ENCODE measurements around the gene PIAS2. TPM values are rescaled to one million over a fixed set of nuclear protein-coding genes. Genes with fewer than 3 reads are reported as not detected.
A peak's percentile ranks its signal among the peaks of the same experiment; 100 is the strongest.

The PIAS2 gene
- total RNA-seq, 2 donors from 2014 or later, result 20.7 to 33.2 TPM

DNA sequence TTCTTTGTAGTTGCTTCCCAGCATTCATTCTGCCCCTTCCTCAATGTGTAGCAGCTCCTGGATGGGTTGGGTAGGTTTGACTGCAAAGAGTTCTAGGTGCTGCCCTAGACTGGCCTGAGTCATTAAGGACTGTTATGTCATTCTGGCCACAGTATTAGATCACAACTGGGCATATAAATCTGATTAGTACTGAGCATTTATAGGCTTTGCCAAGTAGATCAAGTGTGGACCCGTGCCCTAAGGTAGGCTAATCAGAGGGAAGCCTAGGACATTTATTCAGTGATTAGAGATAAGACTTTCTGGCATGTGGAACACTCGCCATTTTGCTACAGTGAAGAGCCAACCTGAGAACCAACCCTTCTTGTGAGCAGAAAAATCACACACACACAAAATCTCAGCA, 2.8 kb upstream of the PIAS2 start:
- Mint-ChIP-seq H3K36me3 (ENCODE audit: low read depth) (no peaks in the 10 kb centered on the region), H3K27ac (no peak overlapping the region), H3K4me1 (peaks cover 20% of the 10 kb centered on the region), H3K27me3 (no peaks in the 10 kb centered on the region), H3K4me3 (no peak overlapping the region)
- no peak for ATAC-seq
- DNase-seq, result no peak
- H3K9me3 ChIP-seq (ENCODE audit: control insufficient read depth, low read length, poor library complexity, severe bottlenecking), result no peaks in the 10 kb centered on the region

DNA sequence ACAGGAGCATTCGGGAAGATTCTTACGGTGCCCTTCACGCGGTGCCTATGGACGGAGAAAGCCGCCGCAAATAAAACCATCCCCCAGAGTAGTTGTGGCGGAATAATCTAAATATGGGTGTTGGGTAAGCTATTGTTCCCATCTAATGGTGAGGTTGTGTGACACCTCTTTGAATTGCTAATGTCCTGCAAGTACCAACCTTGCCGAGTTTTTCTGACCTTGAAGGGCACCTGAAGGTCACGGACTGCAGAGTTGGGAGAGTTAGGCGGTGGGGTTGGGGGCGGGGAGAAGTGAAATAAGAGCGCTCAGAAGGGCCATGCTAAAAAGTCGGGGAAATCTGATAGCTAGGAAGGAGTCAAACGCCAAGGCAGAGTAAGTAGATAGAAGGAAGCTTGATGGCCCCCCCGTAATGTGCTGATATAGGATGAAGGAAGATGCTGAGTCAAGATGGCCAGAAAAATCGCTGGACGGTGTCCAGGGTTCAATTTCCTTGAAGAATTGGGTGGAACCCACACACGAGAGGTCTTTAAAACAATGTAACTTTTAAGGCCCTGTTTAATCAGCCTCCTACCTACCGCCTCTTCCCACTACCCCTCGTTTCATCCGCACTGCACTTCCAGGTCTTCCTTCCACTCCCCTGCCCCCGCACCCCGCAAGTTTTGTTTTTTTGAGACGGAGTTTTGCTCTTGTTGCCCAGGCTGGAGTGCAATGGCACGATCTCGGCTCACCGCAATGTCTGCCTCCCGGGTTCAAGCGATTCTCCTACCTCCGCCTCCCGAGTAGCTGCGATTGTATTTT, 695 bp upstream of the PIAS2 start:
- Mint-ChIP-seq H3K4me3 (peak overlapping the region; percentile 88), H3K27ac (peak overlapping the region; percentile 79), H3K27me3 (no peaks in the 10 kb centered on the region), H3K4me1 (peaks cover 32% of the 10 kb centered on the region), H3K36me3 (ENCODE audit: low read depth) (no peaks in the 10 kb centered on the region)
- no peak for DNase-seq
- H3K9me3 ChIP-seq (ENCODE audit: control insufficient read depth, low read length, poor library complexity, severe bottlenecking), result no peaks in the 10 kb centered on the region
- peak; percentile 22 for ATAC-seq

DNA sequence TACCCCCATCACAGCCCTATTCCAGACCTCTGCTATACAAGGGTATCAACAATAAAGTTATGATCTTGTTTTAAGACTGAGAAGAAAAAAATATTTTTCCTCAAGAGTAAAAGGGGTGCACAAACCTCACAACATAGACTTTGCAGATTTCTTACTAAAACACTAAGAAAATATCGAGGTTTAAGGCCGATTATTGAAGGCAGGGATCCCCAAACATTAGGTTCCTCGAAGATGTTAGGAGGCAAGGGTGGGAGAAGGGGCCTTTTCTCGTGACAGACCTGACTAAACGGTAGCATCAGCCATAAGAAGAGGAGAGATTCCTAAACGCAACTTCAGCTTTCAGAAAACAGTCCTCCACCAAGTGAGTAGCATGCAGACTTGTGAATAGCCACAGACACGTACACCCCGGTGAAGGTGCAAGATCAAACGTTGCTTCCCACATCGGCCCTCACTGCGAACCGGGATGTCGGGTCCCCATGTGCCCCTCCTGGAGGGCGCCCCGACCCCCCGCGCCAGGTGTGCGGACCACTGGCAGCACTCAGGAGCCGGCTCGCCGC, 678 bp downstream of the PIAS2 start:
- DNase-seq (no peak), ATAC-seq (peak; percentile 48)
- no peaks in the 10 kb centered on the region for H3K9me3 ChIP-seq (ENCODE audit: control insufficient read depth, low read length, poor library complexity, severe bottlenecking)
- H3K4me1 Mint-ChIP-seq, result peaks cover 32% of the 10 kb centered on the region
- no peaks in the 10 kb centered on the region for H3K27me3 Mint-ChIP-seq
- no peaks in the 10 kb centered on the region for H3K36me3 Mint-ChIP-seq (ENCODE audit: low read depth)
- H3K27ac Mint-ChIP-seq, result peak overlapping the region; percentile 86
- H3K4me3 Mint-ChIP-seq, result peak overlapping the region; percentile 88

DNA sequence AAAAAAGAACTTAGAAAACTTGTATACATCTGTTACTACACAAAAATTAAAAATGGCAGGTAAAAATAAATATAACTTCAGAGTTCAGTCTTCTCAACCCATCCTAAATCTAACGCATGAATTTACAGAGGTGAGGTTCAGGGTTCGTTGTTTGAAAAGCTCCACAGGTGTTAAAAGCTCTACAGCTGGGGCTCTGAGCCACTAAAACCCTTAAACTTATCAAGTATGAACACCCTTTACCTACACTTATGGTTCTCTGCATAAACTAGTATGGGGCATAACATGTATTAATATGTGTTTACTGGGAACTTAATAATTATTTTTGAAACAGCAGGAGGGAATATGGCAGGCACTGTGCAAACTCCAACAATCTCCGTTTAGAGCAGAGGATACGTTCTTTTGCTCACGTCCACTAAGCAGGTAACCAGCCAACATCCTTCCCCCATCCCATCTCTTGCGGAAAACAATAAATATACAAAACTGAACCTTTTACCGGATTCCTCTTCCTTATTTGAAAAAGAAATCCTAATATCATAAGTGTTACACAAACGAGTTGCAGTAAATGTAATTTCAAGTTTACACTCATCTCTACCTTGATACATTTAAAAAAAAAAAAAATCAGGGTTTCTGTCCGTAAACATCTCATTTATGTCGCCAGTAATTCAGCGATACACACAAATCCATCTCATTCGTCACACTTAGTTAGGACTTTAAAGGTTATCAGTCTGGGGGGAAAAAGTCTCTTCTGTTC, 1.3 kb downstream of the PIAS2 start:
- Mint-ChIP-seq H3K27me3 (no peaks in the 10 kb centered on the region), H3K27ac (peak overlapping the region; percentile 86), H3K36me3 (ENCODE audit: low read depth) (no peaks in the 10 kb centered on the region), H3K4me1 (peaks cover 32% of the 10 kb centered on the region), H3K4me3 (peak overlapping the region; percentile 88)
- no peaks in the 10 kb centered on the region for H3K9me3 ChIP-seq (ENCODE audit: control insufficient read depth, low read length, poor library complexity, severe bottlenecking)
- DNase-seq (no peak), ATAC-seq (no peak)

DNA sequence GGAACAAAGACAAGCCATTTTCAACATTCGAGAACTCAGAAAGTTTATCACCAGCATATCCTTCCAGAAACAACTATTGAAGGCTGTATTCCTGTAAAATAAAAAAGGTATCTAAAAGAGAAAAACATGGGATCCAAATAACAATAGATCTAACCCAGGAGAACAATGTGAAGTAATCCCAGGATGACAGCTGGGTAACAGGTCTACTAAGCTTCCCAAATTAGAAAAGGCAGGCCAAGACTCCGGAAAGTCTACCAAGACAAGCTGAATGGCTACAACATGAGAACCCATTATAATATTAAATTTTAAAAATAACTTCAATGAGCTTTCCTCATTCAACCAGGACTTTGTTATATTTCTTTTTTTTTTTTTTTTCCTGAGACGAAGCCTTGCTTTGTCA, 6.5 kb downstream of the PIAS2 start:
- no peak for ATAC-seq

DNA sequence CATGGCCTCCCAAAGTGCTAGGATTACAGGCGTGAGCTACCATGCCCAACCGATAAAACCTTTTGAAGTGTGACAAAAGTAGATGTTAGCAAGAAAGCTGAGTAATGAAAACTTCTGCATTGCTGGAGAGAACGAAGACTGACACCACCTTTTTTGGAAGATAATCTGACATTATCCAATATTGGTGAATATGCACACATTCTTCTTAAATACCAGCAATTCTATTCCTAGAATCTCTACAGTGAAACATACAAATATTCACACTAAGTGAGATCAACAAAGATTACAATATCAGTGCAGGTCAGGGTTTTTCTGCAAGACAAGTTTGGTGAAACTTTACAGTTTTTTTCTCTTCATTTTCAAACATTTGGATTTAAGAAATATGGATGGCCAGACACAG, 7.8 kb downstream of the PIAS2 start:
- ATAC-seq, result no peak
- Mint-ChIP-seq H3K36me3 (ENCODE audit: low read depth) (peaks cover 2% of the 10 kb centered on the region), H3K4me3 (no peak overlapping the region), H3K27ac (no peak overlapping the region), H3K27me3 (no peaks in the 10 kb centered on the region), H3K4me1 (peaks cover 14% of the 10 kb centered on the region)
- DNase-seq, result no peak
- H3K9me3 ChIP-seq (ENCODE audit: control insufficient read depth, low read length, poor library complexity, severe bottlenecking), result no peaks in the 10 kb centered on the region

More for the DNA sequence above, 6.5 kb downstream of the PIAS2 start:
- Mint-ChIP-seq H3K4me3 (no peak overlapping the region), H3K36me3 (ENCODE audit: low read depth) (no peaks in the 10 kb centered on the region), H3K27ac (no peak overlapping the region), H3K4me1 (peaks cover 17% of the 10 kb centered on the region), H3K27me3 (no peaks in the 10 kb centered on the region)
- H3K9me3 ChIP-seq (ENCODE audit: control insufficient read depth, low read length, poor library complexity, severe bottlenecking), result no peaks in the 10 kb centered on the region
- DNase-seq, result no peak

DNA sequence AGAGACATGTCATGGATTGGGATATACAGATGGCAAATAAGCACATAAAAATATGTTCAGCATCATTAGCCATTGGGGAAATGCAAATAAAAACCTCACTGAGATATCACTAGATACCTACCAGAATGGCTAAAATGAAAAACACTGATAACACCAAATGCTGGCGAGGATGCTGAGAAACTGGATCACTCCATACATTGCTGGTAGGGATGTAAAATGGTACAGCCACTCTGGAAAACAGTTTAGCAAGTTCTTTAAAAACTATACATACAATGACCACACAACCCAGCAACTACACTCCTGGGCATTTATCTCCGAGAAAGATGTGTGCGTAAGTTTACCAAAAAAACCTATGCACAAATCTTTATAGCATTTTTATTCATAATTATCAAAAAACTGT, 13.9 kb downstream of the PIAS2 start:
- Mint-ChIP-seq H3K4me3 (no peak overlapping the region), H3K27me3 (no peaks in the 10 kb centered on the region), H3K36me3 (ENCODE audit: low read depth) (peaks cover 5% of the 10 kb centered on the region), H3K4me1 (peaks cover 10% of the 10 kb centered on the region), H3K27ac (no peak overlapping the region)
- ATAC-seq (no peak), DNase-seq (no peak)
- no peaks in the 10 kb centered on the region for H3K9me3 ChIP-seq (ENCODE audit: control insufficient read depth, low read length, poor library complexity, severe bottlenecking)

DNA sequence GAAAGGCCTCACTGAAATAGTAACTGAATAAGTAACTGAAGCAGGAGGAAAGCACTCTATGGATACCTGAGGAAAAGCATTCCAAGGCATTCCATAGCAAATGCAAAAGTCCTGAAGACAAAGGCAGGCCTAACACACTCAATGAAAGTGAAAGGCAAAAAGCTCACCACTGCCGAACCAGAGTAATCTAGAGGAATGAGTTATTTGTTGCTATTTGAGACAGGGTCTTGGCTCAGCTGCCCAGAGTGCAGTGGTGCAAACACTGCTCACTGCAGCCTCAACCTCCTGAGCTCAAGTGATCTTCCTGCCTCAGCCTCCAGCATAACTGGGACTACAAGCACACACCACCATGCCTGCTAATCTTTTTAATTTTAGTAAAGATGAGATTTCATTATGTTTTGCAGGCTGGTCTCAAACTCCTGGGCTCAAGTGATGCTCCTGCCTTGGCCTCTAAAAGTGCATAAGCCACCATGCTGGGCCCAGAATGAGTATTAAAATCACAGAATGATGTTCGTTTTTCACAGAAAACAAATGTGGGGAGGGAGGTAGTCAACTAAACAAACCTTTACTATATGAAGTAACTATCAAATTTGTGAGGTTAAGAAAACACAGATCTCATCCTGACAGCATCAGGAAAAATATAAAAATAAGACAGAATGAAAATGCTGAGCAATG, 17.9 kb downstream of the PIAS2 start:
- no peak overlapping the region for H3K27ac Mint-ChIP-seq
- peaks cover 12% of the 10 kb centered on the region for H3K4me1 Mint-ChIP-seq
- ATAC-seq (no peak), DNase-seq (no peak)
- H3K9me3 ChIP-seq (ENCODE audit: control insufficient read depth, low read length, poor library complexity, severe bottlenecking), result no peaks in the 10 kb centered on the region
- H3K36me3 Mint-ChIP-seq (ENCODE audit: low read depth), result peaks cover 3% of the 10 kb centered on the region
- no peak overlapping the region for H3K4me3 Mint-ChIP-seq
- H3K27me3 Mint-ChIP-seq, result no peaks in the 10 kb centered on the region

DNA sequence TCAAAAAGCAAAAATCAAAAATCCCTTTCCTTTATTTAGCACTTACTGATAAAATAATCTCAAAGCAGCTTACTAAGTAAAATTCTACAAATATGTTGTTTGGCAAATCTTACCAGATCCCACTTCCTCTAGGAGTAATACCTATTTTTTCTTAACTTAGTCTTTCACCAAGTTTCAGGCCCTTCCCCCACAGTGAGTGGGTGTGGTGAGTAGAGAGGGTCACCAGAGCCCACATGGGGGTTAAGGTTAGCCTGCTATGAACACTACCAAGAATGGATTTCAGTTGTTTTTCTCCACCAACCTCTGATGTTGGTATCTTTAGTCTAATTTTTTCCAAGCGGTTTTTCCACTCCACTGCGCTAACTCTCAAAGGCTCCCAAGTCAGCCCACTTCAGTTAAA, 23.2 kb downstream of the PIAS2 start:
- DNase-seq (no peak), ATAC-seq (no peak)
- no peak overlapping the region for H3K4me3 Mint-ChIP-seq
- H3K36me3 Mint-ChIP-seq (ENCODE audit: low read depth), result peaks cover 9% of the 10 kb centered on the region
- H3K27ac Mint-ChIP-seq, result peak overlapping the region; percentile 41
- H3K27me3 Mint-ChIP-seq, result no peaks in the 10 kb centered on the region
- H3K9me3 ChIP-seq (ENCODE audit: control insufficient read depth, low read length, poor library complexity, severe bottlenecking), result no peaks in the 10 kb centered on the region
- H3K4me1 Mint-ChIP-seq, result peaks cover 27% of the 10 kb centered on the region

DNA sequence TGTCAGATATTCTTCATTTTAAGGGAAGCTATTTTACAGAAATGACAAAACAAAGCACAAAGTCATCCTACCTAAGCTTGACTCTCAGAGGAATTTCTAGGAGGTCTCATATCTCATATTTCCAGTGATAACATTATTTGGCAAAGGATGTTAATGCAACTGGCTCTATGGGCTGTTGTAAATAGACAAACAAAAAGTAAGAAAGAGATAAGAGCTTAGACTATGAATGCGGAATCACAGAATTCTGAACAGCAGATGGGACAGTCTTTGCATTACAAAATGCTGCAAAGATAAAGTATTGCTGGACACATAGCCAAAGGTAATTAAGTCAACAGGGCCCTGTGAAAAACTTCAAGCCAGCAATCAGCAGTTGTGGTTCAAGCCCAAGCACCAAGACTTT, 23.9 kb downstream of the PIAS2 start:
- Mint-ChIP-seq H3K27me3 (no peaks in the 10 kb centered on the region), H3K36me3 (ENCODE audit: low read depth) (peaks cover 11% of the 10 kb centered on the region), H3K4me1 (peaks cover 27% of the 10 kb centered on the region), H3K4me3 (no peak overlapping the region), H3K27ac (peak overlapping the region; percentile 41)
- DNase-seq, result no peak
- H3K9me3 ChIP-seq (ENCODE audit: control insufficient read depth, low read length, poor library complexity, severe bottlenecking), result no peaks in the 10 kb centered on the region
- ATAC-seq, result no peak

DNA sequence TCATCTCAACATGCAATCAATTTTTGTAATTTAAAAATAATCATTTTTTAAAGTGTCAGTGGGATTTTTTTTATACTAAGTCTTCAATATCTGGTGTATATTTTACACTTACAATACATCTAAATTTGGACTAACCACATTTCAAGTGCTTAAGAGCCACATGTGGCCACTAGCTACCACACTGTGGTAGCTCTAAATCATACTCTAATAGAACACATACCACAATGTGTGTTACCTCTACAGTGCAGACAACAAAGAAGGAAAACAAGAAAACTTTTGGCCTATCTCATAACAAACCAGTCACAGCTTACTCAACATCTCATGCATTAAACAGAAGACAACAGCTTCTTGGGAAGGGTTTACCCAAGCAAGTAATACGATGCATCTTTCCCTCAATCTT, 24.5 kb downstream of the PIAS2 start:
- Mint-ChIP-seq H3K36me3 (ENCODE audit: low read depth) (peaks cover 11% of the 10 kb centered on the region), H3K27ac (no peak overlapping the region), H3K27me3 (no peaks in the 10 kb centered on the region), H3K4me3 (no peak overlapping the region), H3K4me1 (peaks cover 27% of the 10 kb centered on the region)
- no peaks in the 10 kb centered on the region for H3K9me3 ChIP-seq (ENCODE audit: control insufficient read depth, low read length, poor library complexity, severe bottlenecking)
- no peak for ATAC-seq
- DNase-seq, result no peak

DNA sequence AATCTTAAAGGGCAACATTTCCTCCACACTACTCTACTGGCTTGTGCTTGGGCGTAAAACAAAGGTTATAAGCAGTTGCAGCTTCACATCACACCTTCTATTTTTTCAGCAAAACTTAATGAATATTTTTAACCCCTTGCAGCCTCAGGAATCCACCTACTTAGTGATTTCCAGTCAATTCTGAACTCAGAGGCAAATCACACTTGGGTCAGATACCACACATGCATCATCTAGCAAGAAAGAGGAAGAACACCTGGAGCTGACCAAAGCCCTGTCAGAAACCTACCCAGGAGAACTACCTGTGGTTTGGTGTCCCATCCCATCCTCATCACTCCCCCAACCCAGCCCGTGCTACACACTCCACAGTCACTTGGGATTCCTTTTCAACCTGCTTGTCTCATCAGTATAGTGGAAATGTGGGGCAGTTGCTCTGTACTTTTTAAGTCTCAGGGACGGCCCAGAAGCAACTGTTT, 25.5 kb downstream of the PIAS2 start:
- H3K9me3 ChIP-seq (ENCODE audit: control insufficient read depth, low read length, poor library complexity, severe bottlenecking), result no peaks in the 10 kb centered on the region
- peaks cover 22% of the 10 kb centered on the region for H3K4me1 Mint-ChIP-seq
- H3K27me3 Mint-ChIP-seq, result no peaks in the 10 kb centered on the region
- ATAC-seq, result no peak
- H3K27ac Mint-ChIP-seq, result no peak overlapping the region
- DNase-seq, result no peak
- peaks cover 12% of the 10 kb centered on the region for H3K36me3 Mint-ChIP-seq (ENCODE audit: low read depth)
- no peak overlapping the region for H3K4me3 Mint-ChIP-seq

DNA sequence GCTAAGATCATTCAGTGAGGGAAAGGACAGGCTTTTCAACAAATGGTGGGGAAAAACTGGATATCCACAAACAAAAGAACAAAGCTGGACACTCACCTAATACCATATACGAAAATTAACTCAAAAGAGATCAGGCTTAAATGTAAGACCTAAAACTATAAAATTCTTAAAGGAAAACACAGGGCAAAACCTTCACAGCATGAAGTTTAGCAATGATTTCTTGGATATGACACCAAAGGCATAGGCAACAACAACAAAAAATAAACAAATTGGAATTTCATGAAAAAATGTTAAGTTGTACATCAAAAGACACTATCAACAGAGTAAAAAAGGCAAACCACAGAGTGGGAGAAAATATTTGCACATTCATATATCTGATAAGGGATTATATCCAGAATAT, 28.3 kb downstream of the PIAS2 start:
- ATAC-seq (no peak), DNase-seq (no peak)
- Mint-ChIP-seq H3K36me3 (ENCODE audit: low read depth) (peaks cover 12% of the 10 kb centered on the region), H3K27me3 (no peaks in the 10 kb centered on the region), H3K27ac (no peak overlapping the region), H3K4me1 (peaks cover 17% of the 10 kb centered on the region), H3K4me3 (no peak overlapping the region)
- H3K9me3 ChIP-seq (ENCODE audit: control insufficient read depth, low read length, poor library complexity, severe bottlenecking), result no peaks in the 10 kb centered on the region

Data from T-helper 17 cell (primary cell).